Activated CD4-positive, alpha-beta T cell treated with anti-CD3 and anti-CD28 coated beads, Interleukin-2, amount 10 ng/mL, durations not matched to agents 24 days and 14 days (primary cell): ENCODE measurements around the gene CACNG3. TPM values are rescaled to one million over a fixed set of nuclear protein-coding genes. Genes with fewer than 3 reads are reported as not detected.
"Not testable (repeated sequence)": the region's sequence is repeated elsewhere in the genome, so short reads cannot be mapped to it uniquely, and the experiment has no call there.

ENCODE experiments used
- DNase-seq: peaks from one replicate; pipeline ENCODE4 v3.0.0; 2022
- H3K27ac Mint-ChIP-seq: one replicate; pipeline ENCODE4 v1.8.0; 2022; ENCODE audit warnings: mild to moderate bottlenecking, mixed read lengths
- H3K27me3 Mint-ChIP-seq: one replicate; pipeline ENCODE4 v1.8.0; 2022; ENCODE audit warnings: mixed read lengths
- H3K36me3 Mint-ChIP-seq: one replicate; pipeline ENCODE4 v1.8.0; 2022; ENCODE audit warnings: low read depth, mild to moderate bottlenecking, mixed read lengths
- H3K4me1 Mint-ChIP-seq: one replicate; pipeline ENCODE4 v1.8.0; 2021; ENCODE audit warnings: mixed read lengths
- H3K4me3 Mint-ChIP-seq: one replicate; pipeline ENCODE4 v1.8.0; 2022; ENCODE audit warnings: mild to moderate bottlenecking, moderate library complexity, mixed read lengths
- H3K9me3 Mint-ChIP-seq: one replicate; pipeline ENCODE4 v1.8.0; 2021; ENCODE audit warnings: mixed read lengths
- intact Hi-C: fragments of 100-400 bp; cut with micrococcal nuclease; formaldehyde crosslinking; loops from one replicate; pipeline ENCODE4 v1.15.1; 2023
- total RNA-seq: library from RNA; stranded (reverse); gene quantifications from 2 replicates; pipeline ENCODE4 v1.2.3, GENCODE V29; 2022

Gene CACNG3
- total RNA-seq, 1 donor from 2014 or later, result not detected

DNA sequence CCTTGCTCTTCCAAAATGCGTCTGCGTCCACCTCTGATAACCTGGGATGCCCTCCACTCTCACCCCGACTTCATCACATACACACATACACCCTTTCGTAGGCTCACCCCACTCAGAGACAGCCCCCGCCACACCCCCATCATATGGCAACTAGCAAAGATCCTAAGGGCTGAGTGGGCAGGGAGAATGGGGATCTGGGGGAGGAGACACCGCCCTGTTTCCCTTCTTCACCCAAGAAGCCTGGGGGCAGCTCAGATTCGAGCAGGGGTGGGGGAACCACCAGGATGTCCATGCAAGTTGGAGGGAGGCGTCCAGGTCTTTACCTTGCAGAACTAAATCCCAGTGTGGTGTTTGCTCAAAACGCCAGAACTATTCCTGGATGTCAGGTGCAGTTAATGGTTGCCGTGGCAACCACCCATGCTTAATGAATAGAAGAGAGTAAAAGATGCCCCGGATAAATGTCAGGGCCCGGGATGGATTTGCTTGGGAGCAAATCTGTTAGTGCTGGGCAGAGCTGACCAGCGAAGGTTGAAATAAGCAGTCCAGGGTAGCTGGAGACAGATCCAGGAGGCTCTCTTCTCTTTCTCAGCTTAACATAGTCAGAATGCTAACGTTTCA is 72.8 kb downstream of the CACNG3 start:
- H3K36me3 Mint-ChIP-seq, result no peaks in the 10 kb centered on the region
- H3K4me1 Mint-ChIP-seq, result no peaks in the 10 kb centered on the region
- H3K27me3 Mint-ChIP-seq, result no peaks in the 10 kb centered on the region
- H3K9me3 Mint-ChIP-seq, result no peaks in the 10 kb centered on the region
- H3K27ac Mint-ChIP-seq, result no peak overlapping the region
- H3K4me3 Mint-ChIP-seq, result no peak overlapping the region
- DNase-seq, result no peak
- intact Hi-C loops, result no loop called here

DNA sequence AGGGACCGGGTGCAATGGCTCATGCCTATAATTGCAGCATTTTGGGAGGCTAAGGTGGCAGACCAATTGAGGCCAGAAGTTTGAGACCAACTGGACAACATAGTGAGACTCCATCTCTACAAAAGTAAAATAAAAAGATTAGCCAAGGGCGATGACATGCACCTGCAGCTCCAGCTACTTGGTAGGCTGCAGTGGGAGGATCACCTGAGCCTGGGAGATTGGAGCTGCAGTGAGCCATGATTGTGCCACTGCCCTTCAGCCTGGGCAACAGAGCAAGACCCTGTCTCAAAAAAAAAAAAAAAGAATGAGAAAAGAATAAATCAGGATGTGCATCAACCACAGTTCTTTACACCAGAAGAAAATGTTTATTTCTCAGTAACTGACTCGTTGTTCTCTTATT is 76.0 kb downstream of the CACNG3 start:
- Mint-ChIP-seq H3K4me3 (no peak overlapping the region), H3K36me3 (no peaks in the 10 kb centered on the region), H3K4me1 (no peaks in the 10 kb centered on the region), H3K27me3 (no peaks in the 10 kb centered on the region), H3K27ac (no peak overlapping the region), H3K9me3 (no peaks in the 10 kb centered on the region)
- DNase-seq, result no peak
- intact Hi-C loops, result no loop called here

DNA sequence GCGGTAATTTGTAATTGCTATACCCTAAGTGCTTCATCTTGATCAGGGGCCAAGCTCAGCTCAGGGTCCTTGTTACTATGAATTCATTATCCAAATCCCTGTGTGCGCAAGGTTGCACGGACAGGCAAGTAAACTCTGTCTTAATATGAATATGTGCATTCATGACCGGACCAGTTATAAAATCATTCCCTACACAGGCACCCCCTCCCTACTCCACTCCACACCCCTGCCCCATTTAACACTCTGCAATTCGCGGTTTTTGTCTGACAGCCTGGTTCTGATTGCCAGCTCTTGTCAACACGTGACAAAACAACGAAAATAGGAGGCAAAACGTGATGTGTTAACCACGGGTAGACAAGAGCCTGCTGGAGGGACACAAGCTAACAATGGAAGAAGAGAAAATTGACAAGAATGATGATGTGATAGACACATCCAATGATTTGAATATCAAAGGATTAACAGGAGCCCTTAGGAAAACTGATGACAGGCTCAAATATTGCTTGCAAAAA is 76.5 kb downstream of the CACNG3 start:
- Mint-ChIP-seq H3K4me1 (no peaks in the 10 kb centered on the region), H3K9me3 (no peaks in the 10 kb centered on the region), H3K36me3 (no peaks in the 10 kb centered on the region), H3K4me3 (no peak overlapping the region), H3K27ac (no peak overlapping the region), H3K27me3 (no peaks in the 10 kb centered on the region)
- DNase-seq, result no peak
- intact Hi-C loops, result no loop called here

DNA sequence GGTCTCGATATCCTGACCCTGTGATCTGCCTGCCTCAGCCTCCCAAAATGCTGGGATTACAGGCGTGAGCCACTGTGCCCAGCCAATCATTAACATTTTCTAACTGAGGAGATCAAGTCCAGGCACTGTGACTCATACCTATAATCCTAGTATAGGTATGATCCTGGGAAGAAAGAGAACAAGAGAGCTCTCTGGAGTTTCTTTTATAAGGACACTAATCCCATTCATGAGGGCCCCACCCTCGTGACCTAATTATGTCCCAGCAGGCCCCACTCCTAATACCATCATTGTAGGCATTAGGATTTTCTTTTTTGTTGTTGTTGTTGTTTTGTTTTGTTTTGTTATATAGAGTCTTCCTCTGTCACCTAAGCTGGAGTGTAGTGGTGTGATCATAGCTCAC is 80.4 kb downstream of the CACNG3 start:
- H3K27ac Mint-ChIP-seq, result no peak overlapping the region
- intact Hi-C loops, result no loop called here

DNA sequence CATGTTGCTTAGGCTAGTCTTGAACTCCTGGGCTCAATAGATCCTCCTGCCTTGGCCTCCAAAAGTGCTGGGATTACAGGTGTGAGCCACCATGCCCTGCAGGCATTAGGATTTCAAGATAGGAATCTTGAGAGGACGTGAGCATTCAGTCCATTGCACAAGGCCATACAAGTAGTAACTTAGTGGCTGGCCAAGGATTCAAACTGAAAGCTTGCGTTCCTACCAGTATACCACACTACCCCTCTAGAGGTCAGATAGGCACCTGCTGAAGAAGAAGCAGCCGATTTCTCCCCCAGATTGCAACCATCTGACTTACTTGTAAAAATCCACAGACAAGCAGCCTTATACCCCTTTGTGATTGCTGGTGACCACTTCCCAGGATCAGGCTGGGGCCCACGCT is 80.9 kb downstream of the CACNG3 start:
- H3K4me1 Mint-ChIP-seq, result no peaks in the 10 kb centered on the region
- no peak for DNase-seq
- H3K36me3 Mint-ChIP-seq, result no peaks in the 10 kb centered on the region
- H3K9me3 Mint-ChIP-seq, result no peaks in the 10 kb centered on the region
- H3K27me3 Mint-ChIP-seq, result no peaks in the 10 kb centered on the region
- H3K27ac Mint-ChIP-seq, result no peak overlapping the region
- intact Hi-C loops, result no loop called here
- H3K4me3 Mint-ChIP-seq, result no peak overlapping the region

More for the DNA sequence above, 80.4 kb downstream of the CACNG3 start:
- no peaks in the 10 kb centered on the region for H3K36me3 Mint-ChIP-seq
- H3K4me1 Mint-ChIP-seq, result no peaks in the 10 kb centered on the region
- DNase-seq, result no peak
- no peaks in the 10 kb centered on the region for H3K9me3 Mint-ChIP-seq
- H3K27me3 Mint-ChIP-seq, result no peaks in the 10 kb centered on the region
- no peak overlapping the region for H3K4me3 Mint-ChIP-seq

DNA sequence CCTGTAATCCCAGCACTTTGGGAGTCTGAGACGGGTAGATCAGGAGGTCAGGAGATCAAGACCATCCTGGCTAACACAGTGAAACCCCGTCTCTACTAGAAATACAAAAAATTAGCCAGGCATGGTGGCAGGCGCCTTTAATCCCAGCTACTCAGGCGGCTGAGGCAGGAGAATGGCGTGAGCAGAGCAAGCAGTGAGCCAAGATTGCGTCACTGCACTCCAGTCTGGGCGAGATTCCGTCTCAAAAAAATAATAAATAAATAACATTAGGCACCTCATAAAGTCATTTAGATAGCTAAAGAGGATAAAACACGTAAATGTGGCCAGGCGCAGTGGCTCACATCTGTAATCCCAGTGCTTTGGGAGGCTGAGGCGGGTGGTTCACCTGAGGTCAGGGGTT is 87.7 kb downstream of the CACNG3 start:
- H3K36me3 Mint-ChIP-seq, H3K4me1 Mint-ChIP-seq, H3K27me3 Mint-ChIP-seq, H3K9me3 Mint-ChIP-seq, DNase-seq, H3K27ac Mint-ChIP-seq, H3K4me3 Mint-ChIP-seq, intact Hi-C loops: not testable (repeated sequence)

DNA sequence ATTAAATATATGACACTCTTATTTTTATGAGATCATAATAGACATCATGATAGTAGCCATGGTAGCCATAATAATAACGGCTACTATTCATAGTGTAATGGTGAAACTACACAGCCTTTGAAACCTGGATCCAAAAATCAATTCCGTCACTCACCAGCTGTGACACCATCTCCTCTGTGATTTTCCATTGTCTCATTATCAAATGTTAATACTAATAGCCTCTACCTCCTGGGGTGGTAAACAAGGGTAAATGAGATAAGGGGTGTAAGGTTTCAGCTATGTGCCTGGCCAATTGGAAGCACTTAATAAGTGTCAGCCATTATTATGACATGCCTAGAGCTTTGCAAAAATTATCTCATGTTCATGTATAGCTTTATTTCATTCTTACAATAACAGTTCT is 88.6 kb downstream of the CACNG3 start:
- Mint-ChIP-seq H3K27me3 (no peaks in the 10 kb centered on the region), H3K36me3 (no peaks in the 10 kb centered on the region), H3K4me1 (peaks cover 7% of the 10 kb centered on the region), H3K9me3 (peaks cover 6% of the 10 kb centered on the region), H3K27ac (no peak overlapping the region), H3K4me3 (no peak overlapping the region)
- intact Hi-C loops, result no loop called here
- DNase-seq, result no peak

DNA sequence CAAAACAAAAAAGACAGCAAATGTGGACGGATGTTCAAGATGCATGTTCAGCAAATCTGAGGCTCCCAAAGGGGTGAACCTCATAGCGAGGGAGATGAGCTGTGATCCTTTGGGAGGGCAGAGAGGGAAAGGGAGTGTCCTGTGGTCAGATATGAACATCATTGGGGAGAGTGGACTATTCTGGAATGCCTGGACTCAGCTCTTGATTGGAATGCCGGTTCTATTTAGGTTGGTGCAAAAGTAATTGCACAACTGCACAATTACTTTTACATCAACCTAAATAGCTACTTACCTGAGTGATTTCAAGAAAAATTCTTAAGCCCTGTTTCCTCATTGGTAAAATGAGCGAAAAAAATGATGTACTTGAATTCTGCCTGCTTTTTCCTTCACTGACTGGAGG is 89.6 kb downstream of the CACNG3 start:
- Mint-ChIP-seq H3K4me3 (no peak overlapping the region), H3K4me1 (peaks cover 7% of the 10 kb centered on the region), H3K27me3 (no peaks in the 10 kb centered on the region), H3K9me3 (peaks cover 7% of the 10 kb centered on the region), H3K27ac (no peak overlapping the region), H3K36me3 (no peaks in the 10 kb centered on the region)
- intact Hi-C loops, result no loop called here
- DNase-seq, result no peak

DNA sequence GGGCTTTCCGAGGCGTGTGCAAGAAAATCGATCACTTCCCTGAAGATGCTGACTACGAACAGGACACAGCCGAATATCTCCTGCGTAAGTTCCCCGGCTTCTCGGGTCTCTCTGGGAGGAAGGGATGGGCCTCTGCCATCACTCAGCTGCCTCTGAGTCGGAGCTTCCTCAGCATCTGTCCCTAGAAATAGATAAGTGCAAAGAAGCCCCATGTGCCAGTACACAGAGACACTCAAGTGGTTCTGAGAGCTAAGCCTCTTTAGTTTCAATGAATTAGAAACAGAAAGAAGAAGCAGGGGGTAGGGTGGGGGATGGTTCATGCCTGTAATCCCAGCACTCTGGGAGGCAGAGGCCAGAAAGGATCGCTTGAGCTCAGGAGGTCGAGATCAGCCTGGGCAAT is 90.6 kb downstream of the CACNG3 start:
- Mint-ChIP-seq H3K4me3 (no peak overlapping the region), H3K9me3 (peaks cover 7% of the 10 kb centered on the region), H3K27me3 (no peaks in the 10 kb centered on the region), H3K27ac (no peak overlapping the region), H3K36me3 (no peaks in the 10 kb centered on the region), H3K4me1 (peaks cover 7% of the 10 kb centered on the region)
- DNase-seq, result no peak
- intact Hi-C loops, result no loop called here

DNA sequence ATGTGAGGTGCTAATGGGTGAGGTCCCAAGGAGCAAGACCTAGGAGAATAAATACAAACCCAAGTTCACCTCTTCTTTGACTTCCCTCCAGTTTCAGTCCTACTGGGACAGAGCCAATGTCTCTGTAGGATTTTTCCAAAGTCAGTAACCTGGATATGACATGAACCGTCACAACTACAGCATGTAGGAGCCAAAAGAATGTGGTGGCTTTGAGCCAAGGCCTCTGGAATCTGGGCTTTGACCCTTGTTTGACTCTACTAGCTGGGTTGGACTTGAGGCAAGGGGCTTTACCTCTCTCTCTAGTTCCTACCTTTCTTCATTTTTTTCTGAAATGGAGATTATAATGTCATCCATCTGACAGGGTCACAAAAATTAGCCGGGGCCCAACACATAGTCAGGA is 91.4 kb downstream of the CACNG3 start:
- intact Hi-C loops, result no loop called here
- Mint-ChIP-seq H3K27ac (no peak overlapping the region), H3K4me3 (no peak overlapping the region), H3K9me3 (peaks cover 7% of the 10 kb centered on the region), H3K27me3 (no peaks in the 10 kb centered on the region), H3K36me3 (no peaks in the 10 kb centered on the region), H3K4me1 (peaks cover 7% of the 10 kb centered on the region)
- no peak for DNase-seq

DNA sequence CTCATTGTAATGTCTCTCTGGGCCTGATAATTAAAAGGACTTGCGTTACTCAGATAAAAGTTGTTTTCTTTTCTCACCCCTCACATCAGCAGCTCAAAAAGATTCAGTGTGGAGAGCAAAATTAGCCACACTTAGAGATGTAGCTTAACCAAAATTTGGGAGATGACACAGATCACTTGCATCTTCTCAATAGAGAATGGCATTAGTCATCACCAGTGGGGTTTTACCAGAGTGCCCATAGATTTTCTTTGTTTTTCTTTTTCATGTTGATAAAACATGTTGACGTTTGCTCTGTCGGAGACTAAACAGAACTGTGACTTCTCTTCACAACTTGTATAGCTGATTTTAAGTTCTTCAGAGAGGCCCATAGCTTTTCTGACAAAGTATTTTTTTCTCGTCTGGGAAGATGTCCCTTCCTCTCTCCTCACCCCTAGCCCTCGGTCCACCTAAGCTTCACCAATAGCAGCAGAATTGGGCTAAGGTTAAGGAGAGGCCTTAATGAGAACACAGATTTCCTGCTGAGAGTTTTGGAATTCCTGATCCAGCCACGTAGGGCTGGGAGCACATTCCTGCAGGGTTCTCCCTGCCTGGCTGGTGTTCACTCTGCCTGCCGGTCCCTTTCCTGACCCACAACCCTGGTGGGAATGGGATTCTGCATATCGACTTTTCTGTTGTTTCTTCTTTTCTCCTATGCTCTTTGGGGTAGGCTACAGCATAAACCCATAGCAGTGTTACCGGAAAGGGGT is 92.6 kb downstream of the CACNG3 start:
- DNase-seq, result no peak
- Mint-ChIP-seq H3K27ac (no peak overlapping the region), H3K4me3 (no peak overlapping the region), H3K27me3 (no peaks in the 10 kb centered on the region), H3K36me3 (no peaks in the 10 kb centered on the region), H3K4me1 (peaks cover 7% of the 10 kb centered on the region), H3K9me3 (peaks cover 7% of the 10 kb centered on the region)
- intact Hi-C loops, result no loop called here

DNA sequence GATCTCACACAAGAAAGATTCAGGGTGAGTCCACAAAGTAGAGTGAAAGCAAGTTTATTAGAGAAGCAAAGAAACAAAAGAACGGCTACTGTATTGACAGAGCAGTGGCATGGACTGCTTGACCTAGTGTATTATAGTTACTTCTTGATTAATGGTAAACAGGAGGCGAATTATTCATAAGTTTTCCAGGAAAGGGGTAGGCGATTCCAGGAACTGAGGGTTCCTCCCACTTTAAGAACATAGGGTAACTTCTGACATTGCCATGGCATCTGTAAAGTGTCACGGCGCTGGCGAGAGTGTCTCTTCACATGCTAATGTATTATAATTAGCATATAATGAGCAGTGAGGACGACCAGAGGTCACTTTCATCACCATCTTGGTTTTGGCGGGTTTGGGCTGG is 93.2 kb downstream of the CACNG3 start:
- H3K4me3 Mint-ChIP-seq, result no peak overlapping the region
- no peak for DNase-seq
- H3K27me3 Mint-ChIP-seq, result no peaks in the 10 kb centered on the region
- H3K36me3 Mint-ChIP-seq, result no peaks in the 10 kb centered on the region
- H3K27ac Mint-ChIP-seq, result no peak overlapping the region
- peaks cover 7% of the 10 kb centered on the region for H3K9me3 Mint-ChIP-seq
- intact Hi-C loops, result no loop called here
- H3K4me1 Mint-ChIP-seq, result peaks cover 7% of the 10 kb centered on the region

DNA sequence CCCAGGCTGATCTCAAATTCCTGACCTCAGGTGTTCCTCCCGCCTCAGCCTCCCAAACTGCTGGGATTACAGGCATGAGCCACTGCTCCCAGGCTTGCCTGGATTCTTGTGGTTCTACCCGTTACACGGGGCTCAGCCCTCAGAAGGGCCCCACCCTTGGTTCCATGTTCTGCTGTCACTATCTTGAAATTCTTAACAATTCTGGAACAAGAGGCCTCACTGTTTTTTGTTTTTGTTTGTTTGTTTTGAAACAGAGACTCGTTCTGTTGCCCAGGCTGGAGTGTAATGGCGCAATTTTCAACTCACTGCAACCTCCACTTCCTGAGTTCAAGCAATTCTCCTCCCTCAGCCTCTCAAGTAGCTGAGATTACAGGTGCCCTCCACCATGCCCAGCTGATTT is 96.6 kb downstream of the CACNG3 start:
- Mint-ChIP-seq H3K9me3 (peaks cover 3% of the 10 kb centered on the region), H3K4me1 (peaks cover 3% of the 10 kb centered on the region), H3K27me3 (no peaks in the 10 kb centered on the region), H3K36me3 (no peaks in the 10 kb centered on the region), H3K27ac (no peak overlapping the region), H3K4me3 (no peak overlapping the region)
- intact Hi-C loops, result no loop called here
- DNase-seq, result no peak

DNA sequence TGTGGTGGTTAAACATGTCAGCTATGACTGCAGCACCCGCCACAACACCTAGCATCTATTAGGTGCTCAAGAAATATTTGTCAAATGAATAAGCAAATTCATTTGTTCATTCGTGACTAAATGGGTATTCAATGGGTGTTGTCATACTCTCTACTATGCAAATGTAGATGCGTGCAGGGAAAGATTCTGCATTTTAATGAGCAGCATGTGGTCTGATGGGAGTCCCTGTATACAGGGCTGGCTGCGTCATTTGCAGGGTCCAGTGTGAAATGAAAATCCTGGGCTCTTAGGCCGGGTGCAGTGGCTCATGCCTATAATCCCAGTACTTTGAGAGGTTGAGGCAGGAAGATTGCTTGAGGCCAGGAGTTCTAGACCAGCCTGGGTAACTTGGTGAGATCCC is 97.5 kb downstream of the CACNG3 start:
- Mint-ChIP-seq H3K9me3 (peaks cover 3% of the 10 kb centered on the region), H3K27ac (no peak overlapping the region), H3K4me1 (peaks cover 3% of the 10 kb centered on the region), H3K36me3 (no peaks in the 10 kb centered on the region), H3K27me3 (no peaks in the 10 kb centered on the region), H3K4me3 (no peak overlapping the region)
- intact Hi-C loops, result no loop called here
- DNase-seq, result no peak

DNA sequence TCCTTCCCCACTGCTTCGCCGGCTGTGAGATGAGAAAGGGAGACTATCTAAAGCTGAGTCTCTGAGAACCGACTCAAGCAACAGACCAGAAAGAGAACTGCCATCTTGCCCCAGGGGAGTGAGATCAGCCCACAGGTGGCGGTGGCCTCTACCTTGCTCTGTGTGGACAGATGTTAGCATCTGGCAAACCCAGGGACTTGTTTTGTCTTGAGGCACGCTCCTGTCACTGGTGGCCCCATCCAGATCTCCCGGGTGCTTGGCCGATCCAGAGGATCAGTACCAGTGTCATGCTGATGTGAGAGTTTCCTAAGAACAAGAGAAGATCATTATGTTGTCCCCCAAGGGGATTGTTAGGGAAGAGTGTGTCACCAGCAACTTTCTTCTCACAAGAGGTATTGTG is 101.4 kb downstream of the CACNG3 start:
- Mint-ChIP-seq H3K9me3 (no peaks in the 10 kb centered on the region), H3K27me3 (no peaks in the 10 kb centered on the region), H3K27ac (no peak overlapping the region), H3K36me3 (no peaks in the 10 kb centered on the region), H3K4me1 (no peaks in the 10 kb centered on the region), H3K4me3 (no peak overlapping the region)
- no peak for DNase-seq
- intact Hi-C loops, result no loop called here
